ENCODE results near the gene ARMC5. TPM values are rescaled to one million over a fixed set of nuclear protein-coding genes. Genes with fewer than 3 reads are reported as not detected.
"Not testable (repeated sequence)": the region's sequence is repeated elsewhere in the genome, so short reads cannot be mapped to it uniquely, and the experiment has no call there.

Gene ARMC5
- total RNA-seq, 6 donors from 2014 or later: 6.6 to 18.9 (median 16.2) TPM

GRCh38 chr16:31413381-31413780 is 45.9 kb upstream of the ARMC5 start:
- DNase-seq (no peak), ATAC-seq (ENCODE audit: low FRiP score in 2 of 2) (no peak)
- Histone ChIP-seq H3K27me3 (no peaks in the 10 kb centered on the region), H3K9me3 (no peaks in the 10 kb centered on the region), H3K4me1 (no peaks in the 10 kb centered on the region), H3K27ac (no peak overlapping the region), H3K4me3 (no peak overlapping the region), H3K36me3 (no peaks in the 10 kb centered on the region)
- 89 to 91% methylated on average over 5 of the region's 5 CpGs for WGBS, 2 donors
- TF ChIP-seq POLR2A (IDR thresholded peaks at IDR 0.05) (no peak), EP300 (IDR thresholded peaks at IDR 0.05) (no peak), POLR2AphosphoS5 (IDR thresholded peaks at IDR 0.05) (no peak)
- TF ChIP-seq, protein P1, sequence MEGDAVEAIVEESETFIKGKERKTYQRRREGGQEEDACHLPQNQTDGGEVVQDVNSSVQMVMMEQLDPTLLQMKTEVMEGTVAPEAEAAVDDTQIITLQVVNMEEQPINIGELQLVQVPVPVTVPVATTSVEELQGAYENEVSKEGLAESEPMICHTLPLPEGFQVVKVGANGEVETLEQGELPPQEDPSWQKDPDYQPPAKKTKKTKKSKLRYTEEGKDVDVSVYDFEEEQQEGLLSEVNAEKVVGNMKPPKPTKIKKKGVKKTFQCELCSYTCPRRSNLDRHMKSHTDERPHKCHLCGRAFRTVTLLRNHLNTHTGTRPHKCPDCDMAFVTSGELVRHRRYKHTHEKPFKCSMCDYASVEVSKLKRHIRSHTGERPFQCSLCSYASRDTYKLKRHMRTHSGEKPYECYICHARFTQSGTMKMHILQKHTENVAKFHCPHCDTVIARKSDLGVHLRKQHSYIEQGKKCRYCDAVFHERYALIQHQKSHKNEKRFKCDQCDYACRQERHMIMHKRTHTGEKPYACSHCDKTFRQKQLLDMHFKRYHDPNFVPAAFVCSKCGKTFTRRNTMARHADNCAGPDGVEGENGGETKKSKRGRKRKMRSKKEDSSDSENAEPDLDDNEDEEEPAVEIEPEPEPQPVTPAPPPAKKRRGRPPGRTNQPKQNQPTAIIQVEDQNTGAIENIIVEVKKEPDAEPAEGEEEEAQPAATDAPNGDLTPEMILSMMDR (IDR thresholded peaks at IDR 0.05): no peak

GRCh38 chr16:31413943-31414342 is 45.4 kb upstream of the ARMC5 start:
- H3K27me3 ChIP-seq: no peaks in the 10 kb centered on the region
- H3K36me3 ChIP-seq: no peaks in the 10 kb centered on the region
- DNase-seq (no peak), ATAC-seq (ENCODE audit: low FRiP score in 2 of 2) (no peak)
- no peak for TF ChIP-seq POLR2AphosphoS5 (IDR thresholded peaks at IDR 0.05)
- TF ChIP-seq, protein P1 (IDR thresholded peaks at IDR 0.05): no peak
- TF ChIP-seq EP300 (IDR thresholded peaks at IDR 0.05): no peak
- no peak for TF ChIP-seq POLR2A (IDR thresholded peaks at IDR 0.05)
- no peaks in the 10 kb centered on the region for H3K4me1 ChIP-seq
- no peak overlapping the region for H3K4me3 ChIP-seq
- H3K9me3 ChIP-seq: no peaks in the 10 kb centered on the region
- H3K27ac ChIP-seq: no peak overlapping the region
- 80 to 84% methylated on average over 4 of the region's 4 CpGs for WGBS, 2 donors

- no peaks in the 10 kb centered on the region for H3K4me1 ChIP-seq
- no peak for DNase-seq
- TF ChIP-seq POLR2AphosphoS5 (IDR thresholded peaks at IDR 0.05) (no peak), POLR2A (IDR thresholded peaks at IDR 0.05) (no peak), EP300 (IDR thresholded peaks at IDR 0.05) (no peak)
- TF ChIP-seq, protein P1 (IDR thresholded peaks at IDR 0.05): no peak
- no peaks in the 10 kb centered on the region for H3K27me3 ChIP-seq
- 71 to 87% methylated on average over 4 of the region's 4 CpGs for WGBS, 2 donors
- H3K4me3 ChIP-seq: no peak overlapping the region
- no peaks in the 10 kb centered on the region for H3K9me3 ChIP-seq
- H3K27ac ChIP-seq: no peak overlapping the region
- H3K36me3 ChIP-seq: no peaks in the 10 kb centered on the region
- no peak for ATAC-seq (ENCODE audit: low FRiP score in 2 of 2)
Measured at GRCh38 chr16:31414706-31415105, 44.6 kb upstream of the ARMC5 start.

GRCh38 chr16:31416371-31416770 is 42.9 kb upstream of the ARMC5 start:
- H3K9me3 ChIP-seq: no peaks in the 10 kb centered on the region
- TF ChIP-seq EP300 (IDR thresholded peaks at IDR 0.05): no peak
- TF ChIP-seq POLR2AphosphoS5 (IDR thresholded peaks at IDR 0.05): no peak
- TF ChIP-seq, protein P1 (IDR thresholded peaks at IDR 0.05): no peak
- no peak for TF ChIP-seq POLR2A (IDR thresholded peaks at IDR 0.05)
- H3K27me3 ChIP-seq: no peaks in the 10 kb centered on the region
- DNase-seq (no peak), ATAC-seq (ENCODE audit: low FRiP score in 2 of 2) (no peak)
- WGBS, 2 donors: 77 to 85% methylated on average over 7 to 11 of the region's 11 CpGs
- no peak overlapping the region for H3K27ac ChIP-seq
- H3K4me1 ChIP-seq: no peaks in the 10 kb centered on the region
- no peaks in the 10 kb centered on the region for H3K36me3 ChIP-seq
- no peak overlapping the region for H3K4me3 ChIP-seq

DNA sequence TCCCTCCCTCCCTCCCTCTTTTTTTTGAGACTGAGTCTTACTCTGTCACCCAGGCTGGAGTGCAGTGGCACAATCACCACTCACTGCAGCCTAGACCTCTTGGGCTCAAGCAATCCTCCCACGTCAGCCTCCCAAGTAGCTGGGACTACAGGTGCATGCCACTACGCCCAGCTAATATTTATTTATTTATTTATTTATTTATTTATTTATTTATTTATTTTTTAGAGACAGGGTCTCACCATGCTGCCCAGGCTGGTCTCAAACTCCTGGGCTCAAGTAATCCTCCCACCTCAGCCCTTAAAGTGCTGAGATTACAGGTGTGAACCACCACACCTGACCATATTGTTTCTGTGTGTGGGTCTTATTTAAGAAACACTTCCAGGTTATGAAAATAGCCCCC is 42.3 kb upstream of the ARMC5 start:
- H3K27ac ChIP-seq; H3K36me3 ChIP-seq; H3K9me3 ChIP-seq; ATAC-seq (ENCODE audit: low FRiP score in 2 of 2); H3K4me1 ChIP-seq; H3K27me3 ChIP-seq; DNase-seq; H3K4me3 ChIP-seq: not testable (repeated sequence)
- 84 to 89% methylated on average over 2 of the region's 2 CpGs for WGBS, 2 donors
